ENCODE measurements around the gene FOXO3.

DNA sequence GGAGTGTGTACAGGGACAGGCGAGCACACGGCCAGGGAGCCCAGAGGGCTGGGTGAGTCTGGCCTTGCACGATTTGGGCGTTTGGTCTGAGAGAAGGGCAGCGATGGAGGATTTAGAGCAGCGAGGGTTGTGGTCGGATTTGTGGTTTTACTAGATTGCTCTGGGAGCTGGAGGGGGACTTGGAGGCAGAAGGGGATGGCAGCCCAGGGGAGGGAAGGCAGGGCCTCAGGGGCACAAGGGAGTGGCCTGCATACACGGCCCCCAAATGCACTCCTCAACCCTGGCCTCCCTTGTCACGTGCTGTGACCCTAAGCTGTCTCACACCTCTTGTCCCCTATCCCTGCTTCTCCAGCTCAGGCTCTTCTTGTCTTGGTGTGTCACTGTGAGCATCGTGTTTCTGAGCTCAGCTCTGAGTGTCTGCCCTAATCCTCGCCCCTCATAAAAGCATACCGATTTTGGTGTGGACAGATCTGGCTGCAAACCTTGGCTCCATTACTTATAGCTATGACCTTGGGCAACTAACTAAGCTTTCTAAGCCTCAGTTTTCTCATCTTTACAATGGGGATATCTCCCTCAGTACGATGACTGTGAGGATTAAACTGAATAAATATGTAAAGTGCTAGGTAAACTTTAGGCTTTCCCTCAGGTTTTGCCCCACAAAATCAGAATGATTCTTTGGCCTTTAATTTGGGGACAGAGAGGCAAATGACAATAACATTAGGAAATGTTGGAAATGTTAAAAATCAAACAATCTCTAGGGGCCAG, 167.4 kb downstream of the FOXO3 start:
- TF ChIP-seq, protein P1, sequence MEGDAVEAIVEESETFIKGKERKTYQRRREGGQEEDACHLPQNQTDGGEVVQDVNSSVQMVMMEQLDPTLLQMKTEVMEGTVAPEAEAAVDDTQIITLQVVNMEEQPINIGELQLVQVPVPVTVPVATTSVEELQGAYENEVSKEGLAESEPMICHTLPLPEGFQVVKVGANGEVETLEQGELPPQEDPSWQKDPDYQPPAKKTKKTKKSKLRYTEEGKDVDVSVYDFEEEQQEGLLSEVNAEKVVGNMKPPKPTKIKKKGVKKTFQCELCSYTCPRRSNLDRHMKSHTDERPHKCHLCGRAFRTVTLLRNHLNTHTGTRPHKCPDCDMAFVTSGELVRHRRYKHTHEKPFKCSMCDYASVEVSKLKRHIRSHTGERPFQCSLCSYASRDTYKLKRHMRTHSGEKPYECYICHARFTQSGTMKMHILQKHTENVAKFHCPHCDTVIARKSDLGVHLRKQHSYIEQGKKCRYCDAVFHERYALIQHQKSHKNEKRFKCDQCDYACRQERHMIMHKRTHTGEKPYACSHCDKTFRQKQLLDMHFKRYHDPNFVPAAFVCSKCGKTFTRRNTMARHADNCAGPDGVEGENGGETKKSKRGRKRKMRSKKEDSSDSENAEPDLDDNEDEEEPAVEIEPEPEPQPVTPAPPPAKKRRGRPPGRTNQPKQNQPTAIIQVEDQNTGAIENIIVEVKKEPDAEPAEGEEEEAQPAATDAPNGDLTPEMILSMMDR (IDR thresholded peaks at IDR 0.05): no peak
- no peak for TF ChIP-seq POLR2A (IDR thresholded peaks at IDR 0.05)

All from lower leg skin (tissue), 3 donors.